Measurements from ENCODE around the gene GPR17.

GRCh38 chr2:127643439-127644065 lies 2.4 kb upstream of the GPR17 start:
- no peak for TF ChIP-seq CTCF (IDR thresholded peaks at IDR 0.05; ENCODE audit: low read depth, low read length)
- no peak for TF ChIP-seq EZH2phosphoT487 (IDR thresholded peaks at IDR 0.05; ENCODE audit: low read depth)

Measured in OCI-LY3 (cell line).